PC-3 (cell line): ENCODE measurements around the gene SRRM3. TPM values are rescaled to one million over a fixed set of nuclear protein-coding genes. Genes with fewer than 3 reads are reported as not detected.

Experiments used
- ATAC-seq: fragments of 200-7000 bp; cut with Tn5 transposase; 2 replicates; pipeline ENCODE4 v1.9.1; 2020; ENCODE audit warnings: mild to moderate bottlenecking, moderate library complexity
- BruUV-seq: library from RNA; stranded (reverse); fragments of 400-500 nt; replicated peaks from 2 replicates; lab custom pipeline; 2021; lab: Mats Ljungman, UMichigan
- CTCF ChIA-PET: fragments of 300-600 bp; sonication (Branson Sonifier 250); formaldehyde crosslinking; loops from one replicate; lab custom pipeline; 2022; ENCODE audit warnings: antibody characterized with exemption; lab: Charles Lee
- POLR2A ChIA-PET: fragments of 300-600 bp; sonication (Branson Sonifier 250); formaldehyde crosslinking; loops from one replicate; lab custom pipeline; 2022; ENCODE audit warnings: antibody characterized with exemption; ENCODE audit not compliant: unreplicated experiment; lab: Charles Lee
- DNase-seq: peaks from one replicate; pipeline ENCODE4 v3.0.0-alpha.2; 2015
- H2AFZ ChIP-seq: fragments of 300-600 bp; sonication (generic); 2 replicates; pipeline ENCODE4 v1.6.0; 2016; ENCODE audit warnings: antibody characterized with exemption, low read length
- H3F3A ChIP-seq: fragments of 300-600 bp; sonication (generic); one replicate; pipeline ENCODE4 v1.6.0; 2017; ENCODE audit warnings: antibody characterized with exemption, low read length, control low read depth, mild to moderate bottlenecking; ENCODE audit not compliant: unreplicated experiment
- H3K27ac ChIP-seq: fragments of 300-600 bp; sonication (generic); 2 replicates; pipeline ENCODE4 v1.5.1; 2016; ENCODE audit warnings: mild to moderate bottlenecking, low read length
- H3K27me3 ChIP-seq: fragments of 300-600 bp; sonication (generic); 2 replicates; pipeline ENCODE4 v1.6.1; 2016; ENCODE audit warnings: low read length, mixed read lengths
- H3K36me3 ChIP-seq: fragments of 300-600 bp; sonication (generic); 2 replicates; pipeline ENCODE4 v1.6.1; 2016; ENCODE audit warnings: low read depth, mixed run types, low read length, mixed read lengths
- H3K4me1 ChIP-seq: fragments of 300-600 bp; sonication (generic); 2 replicates; pipeline ENCODE4 v1.5.1; 2016; ENCODE audit warnings: low read length; ENCODE audit not compliant: insufficient read depth
- H3K4me2 ChIP-seq: fragments of 300-600 bp; sonication (generic); 2 replicates; pipeline ENCODE4 v1.6.0; 2016; ENCODE audit warnings: low read length
- H3K4me3 ChIP-seq: fragments of 300-600 bp; sonication (generic); 2 replicates; pipeline ENCODE4 v1.5.1; 2016; ENCODE audit warnings: mild to moderate bottlenecking, low read length, mixed read lengths
- H3K79me2 ChIP-seq: fragments of 300-600 bp; sonication (generic); 2 replicates; pipeline ENCODE4 v1.6.1; 2017; ENCODE audit warnings: low read length, mixed read lengths
- H3K9ac ChIP-seq: fragments of 300-600 bp; sonication (generic); 2 replicates; pipeline ENCODE4 v1.6.0; 2016; ENCODE audit warnings: mild to moderate bottlenecking, low read length
- H3K9me2 ChIP-seq: fragments of 300-600 bp; sonication (generic); replicated peaks from 2 replicates; pipeline ENCODE4 v1.6.1; 2016; ENCODE audit warnings: mixed run types, low read length, mixed read lengths
- H3K9me3 ChIP-seq: fragments of 300-600 bp; sonication (generic); 2 replicates; pipeline ENCODE4 v1.6.1; 2016; ENCODE audit warnings: low read length, mixed read lengths
- H4K20me1 ChIP-seq: fragments of 300-600 bp; sonication (generic); 2 replicates; pipeline ENCODE4 v1.6.1; 2016; ENCODE audit warnings: low read length, mixed read lengths
- EZH2 ChIP-seq: fragments of 300-600 bp; sonication (generic); IDR thresholded peaks from one replicate; pipeline ENCODE4 v1.6.1; 2017; ENCODE audit warnings: antibody characterized with exemption, mild to moderate bottlenecking, low read length; ENCODE audit not compliant: unreplicated experiment
- EZH2phosphoT487 ChIP-seq: fragments of 300-600 bp; sonication (generic); IDR thresholded peaks from 2 replicates; pipeline ENCODE4 v1.6.1; 2018; ENCODE audit warnings: mild to moderate bottlenecking, antibody characterized with exemption, low read length, borderline replicate concordance
- intact Hi-C: fragments of 100-400 bp; cut with micrococcal nuclease; formaldehyde crosslinking; loops from 2 replicates; pipeline ENCODE4 v1.9.0; 2023
- total RNA-seq: library from RNA; depleted of rRNA; stranded (reverse); fragments of >200 nt; gene quantifications from 2 replicates; pipeline ENCODE4 v1.2.3, GENCODE V29; 2014
- TF ChIP-seq, protein P1 (sequence below): fragments of 300-600 bp; sonication (generic); conservative IDR thresholded peaks from 2 replicates; pipeline ENCODE4 v1.5.1; 2017; ENCODE audit warnings: antibody characterized with exemption, low read depth, mild to moderate bottlenecking, low read length

SRRM3 gene
- total RNA-seq, 1 experiment from 2014 or later = 0.66 TPM

DNA sequence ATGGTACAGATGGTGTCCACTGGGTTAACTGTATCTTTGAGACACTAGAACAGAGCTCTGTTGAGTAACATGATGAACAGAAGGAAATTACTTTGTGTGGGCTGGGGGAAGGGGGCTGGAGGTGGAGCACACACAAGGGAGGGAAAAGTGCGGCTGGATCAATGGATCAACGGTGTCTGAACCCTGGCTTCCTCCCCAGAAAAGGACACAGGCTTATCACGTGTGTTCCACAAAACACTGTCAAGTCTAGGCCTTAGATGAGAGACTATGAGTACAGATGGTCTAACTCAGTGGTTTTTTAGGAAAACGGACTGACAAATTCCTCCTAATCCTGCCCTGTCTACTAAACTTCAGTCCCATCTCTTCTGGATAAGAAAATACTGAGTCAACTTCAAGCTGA is 128.6 kb downstream of the SRRM3 start:
- BruUV-seq = no TSS peak
- CTCF ChIA-PET = no interaction called here
- H3K36me3 ChIP-seq = peaks cover 59% of the 10 kb centered on the region

DNA sequence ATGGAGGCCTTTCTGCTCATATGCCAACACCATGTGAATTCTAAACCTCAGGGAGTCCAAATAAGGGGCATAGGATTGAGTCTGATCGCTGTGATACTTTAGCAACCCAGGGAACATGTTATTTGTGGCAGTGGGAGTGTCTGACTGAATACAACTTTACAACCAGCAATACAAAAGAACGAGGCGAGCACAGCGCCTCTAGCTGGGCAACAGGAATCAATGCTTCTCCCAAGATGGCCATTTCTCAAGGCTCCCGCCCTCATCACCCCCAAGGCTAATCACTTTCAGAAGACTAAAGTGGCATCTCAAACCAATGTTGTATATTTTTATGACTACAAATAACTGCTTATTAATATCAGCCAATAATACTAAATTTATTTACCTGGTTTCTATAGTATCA is 129.0 kb downstream of the SRRM3 start:
- H3K4me1 ChIP-seq = 0 out of 2 replicates have a peak, but pooled peaks cover 4% of the 10 kb centered on the region
- DNase-seq = no peak
- peaks cover 57% of the 10 kb centered on the region for H3K36me3 ChIP-seq
- no peak overlapping the region for H3K4me3 ChIP-seq
- ATAC-seq = no peak
- H3K27ac ChIP-seq = no peak overlapping the region
- no peak overlapping the region for H3K9ac ChIP-seq
- ChIA-PET POLR2A (no interaction called here), CTCF (no interaction called here)
- H3K4me2 ChIP-seq = no peak overlapping the region
- H3F3A ChIP-seq = peaks cover 8% of the 10 kb centered on the region
- no peaks in the 10 kb centered on the region for H3K9me2 ChIP-seq
- no peaks in the 10 kb centered on the region for H3K9me3 ChIP-seq
- peaks cover 73% of the 10 kb centered on the region for H4K20me1 ChIP-seq
- no peak overlapping the region for H2AFZ ChIP-seq
- H3K27me3 ChIP-seq = no peaks in the 10 kb centered on the region
- no TSS peak for BruUV-seq
- TF ChIP-seq, protein P1, sequence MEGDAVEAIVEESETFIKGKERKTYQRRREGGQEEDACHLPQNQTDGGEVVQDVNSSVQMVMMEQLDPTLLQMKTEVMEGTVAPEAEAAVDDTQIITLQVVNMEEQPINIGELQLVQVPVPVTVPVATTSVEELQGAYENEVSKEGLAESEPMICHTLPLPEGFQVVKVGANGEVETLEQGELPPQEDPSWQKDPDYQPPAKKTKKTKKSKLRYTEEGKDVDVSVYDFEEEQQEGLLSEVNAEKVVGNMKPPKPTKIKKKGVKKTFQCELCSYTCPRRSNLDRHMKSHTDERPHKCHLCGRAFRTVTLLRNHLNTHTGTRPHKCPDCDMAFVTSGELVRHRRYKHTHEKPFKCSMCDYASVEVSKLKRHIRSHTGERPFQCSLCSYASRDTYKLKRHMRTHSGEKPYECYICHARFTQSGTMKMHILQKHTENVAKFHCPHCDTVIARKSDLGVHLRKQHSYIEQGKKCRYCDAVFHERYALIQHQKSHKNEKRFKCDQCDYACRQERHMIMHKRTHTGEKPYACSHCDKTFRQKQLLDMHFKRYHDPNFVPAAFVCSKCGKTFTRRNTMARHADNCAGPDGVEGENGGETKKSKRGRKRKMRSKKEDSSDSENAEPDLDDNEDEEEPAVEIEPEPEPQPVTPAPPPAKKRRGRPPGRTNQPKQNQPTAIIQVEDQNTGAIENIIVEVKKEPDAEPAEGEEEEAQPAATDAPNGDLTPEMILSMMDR = peak; percentile 43; the same call in 1 of the 2 replicates
- TF ChIP-seq EZH2 = no peak
- H3K79me2 ChIP-seq = peaks cover 98% of the 10 kb centered on the region
- intact Hi-C loops = no loop called here

More for the DNA sequence above, 128.6 kb downstream of the SRRM3 start:
- H3K9me3 ChIP-seq = no peaks in the 10 kb centered on the region
- H3K9me2 ChIP-seq = no peaks in the 10 kb centered on the region
- no peaks in the 10 kb centered on the region for H3K27me3 ChIP-seq
- no peak overlapping the region for H3K4me2 ChIP-seq
- H2AFZ ChIP-seq = no peak overlapping the region
- peaks cover 69% of the 10 kb centered on the region for H4K20me1 ChIP-seq
- peaks cover 98% of the 10 kb centered on the region for H3K79me2 ChIP-seq
- H3K4me3 ChIP-seq = no peak overlapping the region
- ATAC-seq (no peak), DNase-seq (no peak)
- intact Hi-C loops = no loop called here
- POLR2A ChIA-PET = no interaction called here
- no peak for TF ChIP-seq EZH2
- TF ChIP-seq EZH2phosphoT487 = no peak
- TF ChIP-seq, protein P1 = no peak
- H3K27ac ChIP-seq = no peak overlapping the region
- H3K9ac ChIP-seq = no peak overlapping the region
- H3K4me1 ChIP-seq = 0 out of 2 replicates have a peak, but pooled peaks cover 4% of the 10 kb centered on the region
- H3F3A ChIP-seq = peaks cover 8% of the 10 kb centered on the region

DNA sequence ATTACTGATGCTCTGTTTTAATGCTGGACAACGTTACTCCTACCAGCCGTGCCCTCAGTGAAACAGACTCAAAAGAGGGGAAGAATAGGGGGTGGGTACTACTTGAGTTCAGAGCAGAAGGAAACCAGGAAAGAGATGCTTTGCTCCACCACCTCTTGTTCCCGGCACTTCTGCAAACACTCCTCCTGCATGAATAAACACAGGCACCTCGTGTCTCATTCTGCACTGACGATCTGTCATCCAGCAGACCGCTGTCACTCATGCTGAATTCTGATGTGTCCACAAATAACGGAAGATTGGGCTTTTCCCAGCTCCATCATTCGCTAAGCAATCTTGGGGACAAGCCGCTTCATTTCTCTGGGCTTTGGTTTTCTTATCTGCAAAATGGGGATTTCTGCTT is 130.4 kb downstream of the SRRM3 start:
- Histone ChIP-seq H4K20me1 (peaks cover 80% of the 10 kb centered on the region), H2AFZ (no peak overlapping the region), H3K9me3 (no peaks in the 10 kb centered on the region), H3K27ac (no peak overlapping the region), H3F3A (peaks cover 6% of the 10 kb centered on the region), H3K4me1 (0 out of 2 replicates have a peak, but pooled peaks cover 4% of the 10 kb centered on the region), H3K27me3 (no peaks in the 10 kb centered on the region), H3K4me3 (no peak overlapping the region), H3K79me2 (peaks cover 99% of the 10 kb centered on the region), H3K9me2 (no peaks in the 10 kb centered on the region), H3K9ac (no peak overlapping the region), H3K4me2 (no peak overlapping the region), H3K36me3 (peaks cover 59% of the 10 kb centered on the region)
- ATAC-seq (no peak), DNase-seq (no peak)
- intact Hi-C loops = no loop called here
- ChIA-PET POLR2A (no interaction called here), CTCF (no interaction called here)
- no TSS peak for BruUV-seq
- TF ChIP-seq EZH2phosphoT487 (no peak), EZH2 (no peak)
- TF ChIP-seq, protein P1 = no peak
